DOHH2 (cell line): ENCODE data around the gene ST8SIA6.

ENCODE experiments used
- H3F3A ChIP-seq: fragments of 200-600 bp; sonication (generic), shearing (Covaris generic); 2 replicates; pipeline ENCODE4 v1.6.0; 2016; ENCODE audit warnings: antibody characterized with exemption, mild to moderate bottlenecking; ENCODE audit not compliant: control insufficient read depth, insufficient read depth
- H3K27ac ChIP-seq: fragments of 200-600 bp; sonication (generic); 2 replicates; pipeline ENCODE4 v1.5.1; 2014; ENCODE audit warnings: low read depth, mild to moderate bottlenecking, low read length, moderate library complexity
- H3K27me3 ChIP-seq: fragments of 200-600 bp; sonication (generic); 2 replicates; pipeline ENCODE4 v1.6.1; 2014; ENCODE audit warnings: mild to moderate bottlenecking, low read length, mixed read lengths; ENCODE audit not compliant: control insufficient read depth
- H3K36me3 ChIP-seq: fragments of 200-600 bp; sonication (generic); 2 replicates; pipeline ENCODE4 v1.6.1; 2014; ENCODE audit warnings: mild to moderate bottlenecking, low read length, moderate library complexity, mixed read lengths; ENCODE audit not compliant: control insufficient read depth
- H3K4me1 ChIP-seq: fragments of 200-600 bp; sonication (generic); 2 replicates; pipeline ENCODE4 v1.6.1; 2014; ENCODE audit warnings: mild to moderate bottlenecking, low read length, mixed read lengths; ENCODE audit not compliant: control insufficient read depth
- H3K4me2 ChIP-seq: fragments of 200-600 bp; sonication (generic); 2 replicates; pipeline ENCODE4 v1.6.0; 2014; ENCODE audit warnings: mild to moderate bottlenecking, low read length, moderate library complexity
- H3K4me3 ChIP-seq: fragments of 200-600 bp; sonication (generic); 2 replicates; pipeline ENCODE4 v1.5.1; 2014; ENCODE audit warnings: mild to moderate bottlenecking, low read length, mixed read lengths
- H3K79me2 ChIP-seq: fragments of 200-600 bp; sonication (generic); 2 replicates; pipeline ENCODE4 v1.6.1; 2014; ENCODE audit warnings: mild to moderate bottlenecking, low read length, mixed read lengths; ENCODE audit not compliant: control insufficient read depth
- H3K9me2 ChIP-seq: fragments of 200-600 bp; sonication (generic); replicated peaks from 2 replicates; pipeline ENCODE4 v1.6.1; 2014; ENCODE audit warnings: mild to moderate bottlenecking, low read length, mixed read lengths; ENCODE audit not compliant: control insufficient read depth
- H3K9me3 ChIP-seq: fragments of 200-600 bp; sonication (generic); 2 replicates; pipeline ENCODE4 v1.6.1; 2014; ENCODE audit warnings: antibody characterized with exemption, low read length, mixed read lengths; ENCODE audit not compliant: control insufficient read depth, insufficient read depth
- H4K20me1 ChIP-seq: fragments of 200-600 bp; sonication (generic); 2 replicates; pipeline ENCODE4 v1.6.0; 2014; ENCODE audit warnings: low read depth, mild to moderate bottlenecking, antibody characterized with exemption, low read length, moderate library complexity; ENCODE audit not compliant: control insufficient read depth, insufficient read depth
- EZH2phosphoT487 ChIP-seq: fragments of 200-600 bp; sonication (generic); IDR thresholded peaks from 2 replicates; pipeline ENCODE4 v1.6.1; 2017; ENCODE audit warnings: borderline replicate concordance, mild to moderate bottlenecking, antibody characterized with exemption, low read length, moderate library complexity, mixed read lengths
- TF ChIP-seq, protein P1 (sequence below): fragments of 200-600 bp; sonication (generic); IDR thresholded peaks from one replicate; pipeline ENCODE4 v1.5.1; 2014; ENCODE audit warnings: antibody characterized with exemption, mild to moderate bottlenecking, low read depth, low read length; ENCODE audit not compliant: poor library complexity, severe bottlenecking

Gene ST8SIA6

DNA sequence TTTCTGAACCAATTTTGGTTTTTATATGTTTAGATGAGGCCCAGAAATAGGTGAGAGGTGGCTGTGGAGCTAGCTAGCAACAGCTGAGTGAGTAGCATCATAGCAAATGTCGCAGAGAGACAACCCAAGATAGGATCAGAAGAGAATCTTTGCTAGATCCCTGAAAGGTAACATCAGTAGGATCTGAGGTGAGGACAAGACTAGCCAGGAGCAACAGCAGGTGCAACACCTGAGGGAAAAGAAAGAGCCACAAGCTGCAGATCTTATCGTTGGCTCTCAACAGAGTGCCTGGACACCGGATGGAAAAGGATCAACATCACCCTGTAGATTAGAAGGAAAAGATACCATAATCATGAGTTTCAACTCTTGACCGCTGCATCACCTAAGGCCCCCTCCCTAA lies 4.4 kb downstream of the ST8SIA6 start:
- Histone ChIP-seq H4K20me1 (no peaks in the 10 kb centered on the region), H3K27me3 (no peaks in the 10 kb centered on the region; the same call in 1 of the 2 replicates), H3K4me3 (no peak overlapping the region), H3K36me3 (no peaks in the 10 kb centered on the region), H3K9me2 (no peaks in the 10 kb centered on the region), H3F3A (no peaks in the 10 kb centered on the region), H3K4me2 (no peak overlapping the region), H3K4me1 (no peaks in the 10 kb centered on the region), H3K9me3 (no peaks in the 10 kb centered on the region), H3K27ac (no peak overlapping the region), H3K79me2 (no peaks in the 10 kb centered on the region)
- TF ChIP-seq, protein P1, sequence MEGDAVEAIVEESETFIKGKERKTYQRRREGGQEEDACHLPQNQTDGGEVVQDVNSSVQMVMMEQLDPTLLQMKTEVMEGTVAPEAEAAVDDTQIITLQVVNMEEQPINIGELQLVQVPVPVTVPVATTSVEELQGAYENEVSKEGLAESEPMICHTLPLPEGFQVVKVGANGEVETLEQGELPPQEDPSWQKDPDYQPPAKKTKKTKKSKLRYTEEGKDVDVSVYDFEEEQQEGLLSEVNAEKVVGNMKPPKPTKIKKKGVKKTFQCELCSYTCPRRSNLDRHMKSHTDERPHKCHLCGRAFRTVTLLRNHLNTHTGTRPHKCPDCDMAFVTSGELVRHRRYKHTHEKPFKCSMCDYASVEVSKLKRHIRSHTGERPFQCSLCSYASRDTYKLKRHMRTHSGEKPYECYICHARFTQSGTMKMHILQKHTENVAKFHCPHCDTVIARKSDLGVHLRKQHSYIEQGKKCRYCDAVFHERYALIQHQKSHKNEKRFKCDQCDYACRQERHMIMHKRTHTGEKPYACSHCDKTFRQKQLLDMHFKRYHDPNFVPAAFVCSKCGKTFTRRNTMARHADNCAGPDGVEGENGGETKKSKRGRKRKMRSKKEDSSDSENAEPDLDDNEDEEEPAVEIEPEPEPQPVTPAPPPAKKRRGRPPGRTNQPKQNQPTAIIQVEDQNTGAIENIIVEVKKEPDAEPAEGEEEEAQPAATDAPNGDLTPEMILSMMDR: no peak
- TF ChIP-seq EZH2phosphoT487: no peak

DNA sequence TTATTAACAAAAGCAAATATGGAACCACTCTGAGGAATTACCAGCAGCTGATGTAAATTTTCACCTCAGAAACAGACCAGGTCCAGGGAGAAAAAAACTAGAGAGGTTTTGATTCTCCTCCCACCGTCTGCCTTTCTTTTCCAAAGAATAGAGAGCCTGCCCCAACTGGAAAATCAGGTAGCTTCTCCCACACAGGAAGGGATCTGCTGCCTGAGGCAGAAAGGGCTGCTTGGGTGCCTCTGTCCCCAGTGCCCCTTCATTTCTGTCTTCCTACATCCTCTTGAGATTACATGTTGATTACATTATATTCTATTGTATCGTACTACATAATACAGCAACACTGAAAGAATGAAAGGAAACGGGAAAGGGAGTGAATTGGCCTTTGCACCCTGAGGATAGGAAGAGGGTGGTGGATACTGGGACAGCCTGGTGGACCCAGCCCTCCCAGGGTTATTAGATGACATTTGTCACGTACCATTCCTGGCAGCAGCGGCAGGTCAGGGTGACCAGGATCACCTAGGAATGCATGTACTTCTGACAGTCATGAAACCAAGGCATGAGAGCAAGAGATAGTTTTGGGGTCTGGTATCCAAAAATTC lies 8.9 kb downstream of the ST8SIA6 start:
- Histone ChIP-seq H3K27me3 (peaks cover 7% of the 10 kb centered on the region; the same call in 1 of the 2 replicates), H3K79me2 (no peaks in the 10 kb centered on the region), H4K20me1 (no peaks in the 10 kb centered on the region), H3K4me2 (no peak overlapping the region), H3F3A (no peaks in the 10 kb centered on the region), H3K9me3 (no peaks in the 10 kb centered on the region), H3K36me3 (no peaks in the 10 kb centered on the region), H3K27ac (no peak overlapping the region), H3K9me2 (no peaks in the 10 kb centered on the region), H3K4me1 (no peaks in the 10 kb centered on the region), H3K4me3 (no peak overlapping the region)
- no peak for TF ChIP-seq EZH2phosphoT487
- TF ChIP-seq, protein P1: no peak

DNA sequence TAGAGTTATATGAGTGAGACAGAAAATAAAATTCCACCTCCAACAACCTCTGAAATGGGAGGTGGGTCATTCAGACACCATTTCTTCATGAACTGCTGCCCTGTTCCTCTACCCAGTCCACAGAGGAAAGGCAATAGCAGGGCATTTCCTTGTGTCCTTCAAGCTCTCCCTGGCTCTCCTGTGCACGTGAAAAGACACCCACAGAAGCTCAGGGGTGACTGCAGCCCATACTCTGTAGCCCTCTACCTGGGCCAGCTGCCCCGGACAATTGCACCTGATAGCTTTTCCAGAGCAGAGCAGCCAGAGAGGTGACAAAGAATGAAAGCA lies 10.0 kb downstream of the ST8SIA6 start:
- no peak for TF ChIP-seq EZH2phosphoT487
- TF ChIP-seq, protein P1: no peak
- H3K27me3 ChIP-seq: peaks cover 7% of the 10 kb centered on the region; the same call in 1 of the 2 replicates
- H3K4me1 ChIP-seq: no peaks in the 10 kb centered on the region
- no peak overlapping the region for H3K4me2 ChIP-seq
- H4K20me1 ChIP-seq: no peaks in the 10 kb centered on the region
- no peak overlapping the region for H3K27ac ChIP-seq
- H3K79me2 ChIP-seq: no peaks in the 10 kb centered on the region
- H3K9me3 ChIP-seq: no peaks in the 10 kb centered on the region
- no peak overlapping the region for H3K4me3 ChIP-seq
- no peaks in the 10 kb centered on the region for H3F3A ChIP-seq
- no peaks in the 10 kb centered on the region for H3K9me2 ChIP-seq
- no peaks in the 10 kb centered on the region for H3K36me3 ChIP-seq
